Measurements from ENCODE around the gene AATK.

The AATK gene

DNA sequence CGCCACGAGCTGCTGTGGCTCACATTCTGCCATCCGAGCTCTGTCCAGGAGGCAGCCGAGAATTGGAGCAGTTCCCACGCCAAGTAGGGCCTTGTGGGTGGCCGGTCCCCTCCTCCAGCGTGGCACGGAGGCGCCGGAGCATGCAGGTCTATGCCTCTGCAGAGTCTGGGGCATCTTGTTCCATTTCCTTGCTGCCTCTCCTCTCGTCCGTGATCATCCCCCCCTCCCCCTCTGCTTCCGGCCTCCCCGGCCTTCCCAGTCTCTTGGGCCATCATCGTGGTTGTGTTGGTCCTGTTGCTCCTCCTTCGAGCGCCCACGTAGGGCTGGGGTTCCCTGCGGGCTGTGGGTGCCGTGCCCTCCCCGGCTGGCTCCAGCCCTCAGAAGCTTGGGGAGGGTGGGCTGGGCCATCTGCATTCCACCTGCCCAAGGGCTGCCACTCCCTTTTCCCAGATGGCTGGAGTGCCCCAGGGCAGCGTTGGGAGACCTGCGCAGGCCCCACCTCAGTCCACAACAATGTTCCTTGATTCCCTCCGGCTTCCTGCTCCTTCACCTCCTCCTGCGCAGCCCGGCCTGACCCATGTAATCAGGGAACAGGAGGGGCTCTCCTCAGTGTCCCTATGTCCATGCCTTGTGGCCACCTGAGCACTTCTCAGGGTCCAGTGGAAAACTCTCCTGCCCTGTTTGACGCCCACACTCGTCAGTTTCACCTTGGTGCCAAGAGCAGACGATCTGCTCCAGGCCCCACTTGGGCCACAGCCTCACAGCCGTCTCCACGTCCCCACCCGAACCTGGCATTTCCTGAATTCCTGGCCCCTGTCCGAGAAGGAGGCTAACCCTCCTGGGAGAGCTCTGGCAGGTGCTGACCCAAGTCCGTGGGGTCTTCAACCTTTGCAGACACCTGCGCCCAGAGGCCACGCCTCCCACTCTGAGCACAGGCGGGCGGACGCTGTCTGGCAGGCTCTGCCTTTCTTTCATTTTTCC lies 94.0 kb downstream of the AATK start:
- DNase-seq (ENCODE audit: low read depth in 2 of 2), result no peak

DNA sequence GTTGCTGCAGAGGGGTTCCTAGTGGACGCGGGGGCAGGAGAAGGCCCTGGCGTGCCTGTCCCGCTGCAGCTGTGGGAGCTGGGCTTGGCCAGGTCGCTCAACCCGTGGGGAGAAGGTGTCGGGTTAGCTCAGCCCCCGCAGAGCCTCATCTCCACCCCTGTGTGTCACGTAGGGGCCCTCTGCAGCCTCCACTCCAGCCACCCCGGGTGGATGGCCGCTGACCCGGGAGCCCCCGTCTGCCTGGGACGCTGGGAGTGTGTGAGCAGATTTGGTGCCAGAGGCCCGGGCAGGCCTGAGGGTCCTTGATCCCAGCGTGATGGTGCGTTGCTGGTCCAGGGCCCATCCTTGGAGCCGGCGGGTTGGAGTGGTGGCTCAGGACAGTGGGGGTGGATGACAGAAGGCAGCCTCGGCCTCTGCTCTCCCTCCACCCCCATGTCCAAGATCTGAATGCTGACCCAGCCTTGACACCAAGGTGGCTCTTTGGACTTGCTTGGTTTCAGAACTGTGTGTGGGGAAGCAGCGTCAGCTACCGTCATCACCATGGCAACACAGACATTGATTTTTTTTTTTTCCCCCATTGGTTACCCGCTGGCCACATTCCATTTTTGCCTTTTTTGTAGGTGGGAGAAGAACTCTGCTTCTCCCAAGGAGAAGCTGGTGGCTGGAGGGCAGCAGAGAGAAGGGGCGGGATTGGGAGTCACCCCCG lies 95.3 kb downstream of the AATK start:
- no peak for DNase-seq (ENCODE audit: low read depth in 2 of 2)

DNA sequence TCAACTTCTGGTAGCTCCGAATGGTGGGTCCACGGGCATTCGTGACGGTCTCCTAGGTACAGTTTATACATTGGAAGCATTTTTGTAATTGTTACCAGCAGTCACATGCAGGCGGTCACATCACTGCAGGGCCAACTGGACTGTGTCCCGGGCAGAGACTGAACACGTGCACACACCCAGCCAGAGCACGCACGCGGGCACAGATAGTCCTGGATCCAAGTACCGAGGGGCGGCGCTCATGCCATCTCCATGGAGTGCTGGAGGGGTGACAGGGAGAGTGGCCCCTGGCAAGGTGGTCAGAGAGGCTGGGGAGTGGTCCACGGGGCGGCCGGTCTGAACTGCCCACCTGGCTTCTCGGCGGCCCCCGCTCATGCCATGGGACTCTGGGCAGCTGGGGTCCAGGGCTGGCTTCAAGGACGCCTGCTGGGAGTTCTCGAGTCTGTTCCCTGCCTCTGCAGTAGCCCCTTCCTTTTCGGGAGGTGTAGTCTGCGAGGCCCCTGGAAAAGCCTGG lies 96.8 kb downstream of the AATK start:
- DNase-seq (ENCODE audit: low read depth in 2 of 2), result no peak

DNA sequence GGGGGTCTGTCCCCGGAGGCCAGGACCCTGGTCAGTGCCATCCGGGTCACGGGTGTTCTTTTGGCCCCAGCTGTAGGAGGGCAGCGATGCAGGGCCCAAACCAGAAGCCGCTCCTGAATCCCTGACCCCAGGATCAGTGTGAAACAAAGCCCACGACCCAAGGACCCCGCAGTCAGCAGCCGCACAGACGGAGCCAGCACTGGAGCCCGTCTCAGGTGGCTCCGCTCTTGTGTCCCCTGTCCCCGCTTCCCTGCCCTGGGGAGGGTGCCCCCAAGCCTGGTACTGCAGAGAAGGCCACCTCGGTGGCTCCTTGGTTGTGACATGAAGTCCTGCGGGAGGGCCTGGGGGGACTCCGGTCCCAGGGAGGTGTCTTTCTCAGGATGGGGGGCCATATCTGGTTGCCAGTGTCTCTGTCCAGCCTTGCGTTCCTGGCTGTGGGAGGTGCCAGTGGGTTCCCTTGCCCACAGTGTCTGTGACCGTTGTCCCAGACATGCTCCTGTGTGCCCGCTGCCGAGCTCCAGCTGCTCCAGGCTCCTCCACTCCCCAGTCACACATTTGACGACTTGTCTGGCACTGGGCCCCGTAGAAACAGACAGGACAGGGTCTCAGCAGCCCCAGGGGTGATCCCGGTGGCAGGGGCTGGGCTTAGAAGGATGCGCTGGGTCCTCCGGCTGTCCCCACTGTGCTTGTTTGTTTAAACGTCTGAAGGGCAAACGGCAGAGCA lies 97.4 kb downstream of the AATK start:
- no peak for DNase-seq (ENCODE audit: low read depth in 2 of 2)

DNA sequence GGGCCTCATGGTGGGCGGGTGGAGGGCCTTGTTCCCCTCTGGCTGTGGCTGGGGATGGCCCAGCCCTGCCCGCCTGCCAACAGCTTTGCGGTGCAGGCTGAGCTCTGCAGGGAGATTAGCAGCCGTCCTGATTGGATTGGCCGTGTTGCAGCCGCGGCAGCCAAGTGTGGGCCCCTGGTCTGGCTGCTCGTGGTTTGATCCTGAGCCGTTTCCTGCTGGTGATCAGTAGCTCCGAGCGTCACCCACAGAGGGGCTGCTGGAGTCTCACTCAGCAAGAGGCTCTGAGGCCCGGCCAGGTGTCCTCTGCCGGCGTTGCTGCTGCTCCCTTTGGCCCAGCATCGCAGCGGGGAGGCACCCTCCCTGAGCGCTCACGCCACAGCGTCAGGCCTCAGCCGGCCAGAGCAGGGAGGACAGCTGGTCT lies 98.6 kb downstream of the AATK start:
- no peak for DNase-seq (ENCODE audit: low read depth in 2 of 2)

All from stimulated activated CD8-positive, alpha-beta memory T cell treated with anti-CD3 and anti-CD28 coated beads, Interleukin-2, amount 100 ng/mL, for 48 hours (primary cell).